Endothelial cell of umbilical vein (primary cell): Measurements from ENCODE around the gene BCL3. TPM values are rescaled to one million over a fixed set of nuclear protein-coding genes. Genes with fewer than 3 reads are reported as not detected.

ENCODE experiments used
- BruUV-seq: library from RNA; stranded (reverse); fragments of 400-500 nt; replicated peaks from 2 replicates; lab custom pipeline; 2021; lab: Mats Ljungman, UMichigan
- CTCF ChIA-PET: fragments of 300-600, 350-600 bp; sonication (Branson Sonifier 250); formaldehyde crosslinking; loops from one replicate; lab custom pipeline; 2021; ENCODE audit warnings: antibody characterized with exemption, inconsistent platforms; lab: Charles Lee
- POLR2A ChIA-PET: fragments of 300-600, 350-600 bp; sonication (Branson Sonifier 250); formaldehyde crosslinking; loops from one replicate; lab custom pipeline; 2021; ENCODE audit warnings: antibody characterized with exemption, inconsistent platforms; lab: Charles Lee
- DNase-seq: peaks from one replicate; pipeline ENCODE4 v3.0.0-alpha.2; 2011; ENCODE audit warnings: low read depth, low spot score
- FAIRE-seq: peaks from 2 replicates; lab custom pipeline; 2011; peaks lifted over from hg19 to GRCh38; lab: Jason Lieb, UNC
- H2AFZ ChIP-seq: 2 replicates; pipeline ENCODE4 v1.6.0; 2012; ENCODE audit warnings: low read depth, low read length, control low read depth, inconsistent platforms
- H3K27ac ChIP-seq: 2 replicates; pipeline ENCODE4 v1.5.1; 2011; ENCODE audit warnings: low read depth, mild to moderate bottlenecking, control low read depth, low read length, moderate library complexity; ENCODE audit not compliant: insufficient read depth
- H3K27me3 ChIP-seq, 2 experiments: 2 replicates each; pipeline versions ENCODE4 v1.6.0 to v1.6.1; 2011; ENCODE audit warnings: low read length in 2 of 2, mixed read lengths in 1 of 2; ENCODE audit not compliant: control insufficient read depth in 2 of 2, insufficient read depth in 2 of 2
- H3K36me3 ChIP-seq, 2 experiments: 2 replicates in 1 of 2; 3 replicates in 1 of 2; pipeline ENCODE4 v1.5.1; 2011; ENCODE audit warnings: low read length in 2 of 2, mild to moderate bottlenecking in 1 of 2, moderate library complexity in 1 of 2; ENCODE audit not compliant: control insufficient read depth in 2 of 2, insufficient read depth in 2 of 2; ENCODE audit errors: extremely low read depth in 1 of 2
- H3K4me1 ChIP-seq: 3 replicates; pipeline ENCODE4 v1.5.1; 2011; ENCODE audit warnings: mild to moderate bottlenecking, low read length; ENCODE audit not compliant: control insufficient read depth, insufficient read depth; ENCODE audit errors: extremely low read depth
- H3K4me2 ChIP-seq: 2 replicates; pipeline ENCODE4 v1.6.1; 2011; ENCODE audit warnings: low read length, control low read depth, mixed read lengths; ENCODE audit not compliant: insufficient read depth
- H3K4me3 ChIP-seq, 3 experiments: fragments of 200-600 bp in 1 of 3; sonication (generic), shearing (Covaris generic) in 1 of 3; replicated peaks in 1 of 3; 2 replicates each; pipeline ENCODE4 v1.5.1; 2011 to 2016; ENCODE audit warnings: control low read depth in 3 of 3, low read length in 3 of 3, mild to moderate bottlenecking in 2 of 3, inconsistent platforms in 1 of 3, low read depth in 1 of 3, moderate library complexity in 1 of 3; ENCODE audit not compliant: insufficient read depth in 1 of 3
- H3K79me2 ChIP-seq: 2 replicates; pipeline ENCODE4 v1.6.0; 2012; ENCODE audit warnings: low read length, inconsistent platforms; ENCODE audit not compliant: control insufficient read depth, insufficient read depth
- H3K9ac ChIP-seq: replicated peaks from 2 replicates; pipeline ENCODE3; 2011; ENCODE audit warnings: low read length, control low read depth; ENCODE audit not compliant: insufficient read depth; ENCODE audit errors: extremely low read depth
- H3K9me1 ChIP-seq: replicated peaks from 3 replicates; pipeline ENCODE4 v1.6.0; 2011; ENCODE audit warnings: mild to moderate bottlenecking, low read length; ENCODE audit not compliant: control insufficient read depth, insufficient read depth; ENCODE audit errors: extremely low read depth
- H3K9me3 ChIP-seq: replicated peaks from 2 replicates; pipeline ENCODE4 v1.5.1; 2012; ENCODE audit warnings: low read length, inconsistent platforms; ENCODE audit not compliant: control insufficient read depth, insufficient read depth
- H4K20me1 ChIP-seq: replicated peaks from 2 replicates; pipeline ENCODE3; 2011; ENCODE audit warnings: mild to moderate bottlenecking, low read length; ENCODE audit not compliant: control insufficient read depth, insufficient read depth; ENCODE audit errors: extremely low read depth
- CTCF ChIP-seq, 2 donors: IDR thresholded peaks; 1 replicate in 1 of 2; 2 replicates in 1 of 2; pipeline ENCODE4 v1.5.1; 2011; ENCODE audit warnings: low read length in 2 of 2, mild to moderate bottlenecking in 2 of 2, moderate library complexity in 2 of 2, control low read depth in 1 of 2, inconsistent platforms in 1 of 2, low read depth in 1 of 2; ENCODE audit not compliant: insufficient read depth in 1 of 2; ENCODE audit errors: extremely low read depth in 1 of 2
- EZH2 ChIP-seq: IDR thresholded peaks from 2 replicates; pipeline ENCODE4 v1.6.1; 2012; ENCODE audit warnings: borderline replicate concordance, low read depth, mild to moderate bottlenecking, moderate library complexity, low read length, inconsistent platforms; ENCODE audit not compliant: severe bottlenecking
- FOS ChIP-seq: IDR thresholded peaks from 2 replicates; pipeline ENCODE4 v1.6.1; 2011; ENCODE audit warnings: mild to moderate bottlenecking, low read length, moderate library complexity, borderline replicate concordance; ENCODE audit not compliant: insufficient read depth
- GATA2 ChIP-seq: IDR thresholded peaks from 2 replicates; pipeline ENCODE4 v1.7.0; 2011; ENCODE audit warnings: low read depth, mild to moderate bottlenecking, moderate library complexity, mixed read lengths, low read length; ENCODE audit not compliant: insufficient read length, insufficient read depth
- JUN ChIP-seq: IDR thresholded peaks from 2 replicates; pipeline ENCODE4 v1.6.1; 2011; ENCODE audit warnings: borderline replicate concordance, low read depth; ENCODE audit not compliant: insufficient read length, insufficient read depth
- MAX ChIP-seq: IDR thresholded peaks from 2 replicates; pipeline ENCODE4 v1.6.1; 2011; ENCODE audit not compliant: insufficient read depth, insufficient read length
- MYC ChIP-seq: IDR thresholded peaks from one replicate; pipeline ENCODE4 v1.6.1; 2011; ENCODE audit warnings: mild to moderate bottlenecking, low read depth, low read length
- POLR2A ChIP-seq: IDR thresholded peaks from 2 replicates; pipeline ENCODE4 v1.6.1; 2012; ENCODE audit warnings: low read depth, mild to moderate bottlenecking, control low read depth, low read length
- POLR2AphosphoS5 ChIP-seq: IDR thresholded peaks from 2 replicates; pipeline ENCODE4 v1.6.1; 2012; ENCODE audit warnings: low read depth, mild to moderate bottlenecking, control low read depth, low read length, moderate library complexity; ENCODE audit not compliant: insufficient read depth
- dilution Hi-C: fragments of 300-500 bp; cut with MboI; formaldehyde crosslinking; loops from one replicate; pipeline ENCODE4 v1.15.0; 2019; ENCODE audit warnings: low sequenced_read_pairs; ENCODE audit not compliant: extremely low pct_ligation_motif_present
- intact Hi-C: fragments of 100-400 bp; cut with micrococcal nuclease; formaldehyde crosslinking; loops from one replicate; pipeline ENCODE4 v1.10.0; 2022
- polyA plus RNA-seq, 4 experiments: library from polyadenylated mRNA; depleted of rRNA in 3 of 4; stranded (reverse) in 3 of 4; unstranded in 1 of 4; fragments of >200 nt; gene quantifications; 2 replicates each; pipeline versions ENCODE4 v1.2.1 to v1.2.3, GENCODE V29; 2011 to 2012; ENCODE audit warnings: missing spikeins in 1 of 4
- total RNA-seq: library from RNA; stranded (reverse); gene quantifications from 2 replicates; pipeline ENCODE4 v1.2.3, GENCODE V29; 2021

Gene BCL3
- total and polyA plus RNA-seq, 2 donors (not counting 3 experiments of a cell fraction or from before 2014, with no cell fraction given): 11.0 to 26.9 TPM

GRCh38 chr19:44795398-44795987, 47.0 kb downstream of the BCL3 start:
- no peak overlapping the region for H3K9ac ChIP-seq
- POLR2A ChIA-PET: no interaction called here
- intact Hi-C loops (no loop called here), dilution Hi-C loops (no loop called here)
- DNase-seq (no peak), FAIRE-seq (no peak)
- H2AFZ ChIP-seq: no peak overlapping the region
- no peak overlapping the region for H3K4me2 ChIP-seq
- CTCF ChIA-PET: interaction anchor here (0.9 to 6.0 kb wide), 6 partner anchors 11 to 141 kb away, joined by 3 to 45 read pairs (median 4); no protein-coding TSS in a partner anchor
- H3K36me3 ChIP-seq: no peaks in the 10 kb centered on the region
- no peak for TF ChIP-seq POLR2A
- no peak for TF ChIP-seq EZH2
- no peak for TF ChIP-seq MAX
- TF ChIP-seq POLR2AphosphoS5: no peak
- TF ChIP-seq JUN: no peak
- TF ChIP-seq MYC: no peak
- TF ChIP-seq FOS: no peak
- TF ChIP-seq CTCF (IDR thresholded peaks at IDR 0.05; ENCODE audit: extremely low read depth in 1 of 2, insufficient read depth in 1 of 2, low read depth in 1 of 2, low read length in 2 of 2): no peak
- TF ChIP-seq GATA2: no peak
- H3K4me3 ChIP-seq: no peak overlapping the region
- no peaks in the 10 kb centered on the region for H4K20me1 ChIP-seq
- no peaks in the 10 kb centered on the region for H3K79me2 ChIP-seq
- H3K4me1 ChIP-seq: peaks cover 14% of the 10 kb centered on the region
- H3K27me3 ChIP-seq: no peaks in the 10 kb centered on the region
- no TSS peak for BruUV-seq
- no peak overlapping the region for H3K27ac ChIP-seq
- no peaks in the 10 kb centered on the region for H3K9me1 ChIP-seq
- no peaks in the 10 kb centered on the region for H3K9me3 ChIP-seq
